ENCODE data around the gene PITPNC1.

Gene PITPNC1

GRCh38 chr17:67554634-67555033 is 177.6 kb downstream of the PITPNC1 start:
- DNase-seq (ENCODE audit: low read depth), result no peak

- no peak for DNase-seq (ENCODE audit: low read depth)
These were observed 178.8 kb downstream of the PITPNC1 start for GRCh38 chr17:67555855-67556254.

GRCh38 chr17:67557052-67557845 is 180.2 kb downstream of the PITPNC1 start:
- no peak for DNase-seq (ENCODE audit: low read depth)

- DNase-seq (ENCODE audit: low read depth), result no peak
These were observed 180.8 kb downstream of the PITPNC1 start for GRCh38 chr17:67557921-67558320.

GRCh38 chr17:67558740-67559380 is 181.8 kb downstream of the PITPNC1 start:
- DNase-seq (ENCODE audit: low read depth), result no peak

- DNase-seq (ENCODE audit: low read depth), result no peak
These were observed 182.4 kb downstream of the PITPNC1 start for GRCh38 chr17:67559381-67559966.

- DNase-seq (ENCODE audit: low read depth), result no peak
These were observed 184.9 kb downstream of the PITPNC1 start for GRCh38 chr17:67562005-67562404.

- no peak for DNase-seq (ENCODE audit: low read depth)
These were observed 186.7 kb downstream of the PITPNC1 start for GRCh38 chr17:67563692-67564228.

GRCh38 chr17:67565068-67565467 is 188.0 kb downstream of the PITPNC1 start:
- DNase-seq (ENCODE audit: low read depth), result no peak

- no peak for DNase-seq (ENCODE audit: low read depth)
These were observed 189.6 kb downstream of the PITPNC1 start for GRCh38 chr17:67566656-67567055.

GRCh38 chr17:67569015-67569451 is 192.0 kb downstream of the PITPNC1 start:
- DNase-seq (ENCODE audit: low read depth), result no peak

- DNase-seq (ENCODE audit: low read depth), result no peak
These were observed 192.8 kb downstream of the PITPNC1 start for GRCh38 chr17:67569873-67570272.

GRCh38 chr17:67570797-67571196 is 193.7 kb downstream of the PITPNC1 start:
- DNase-seq (ENCODE audit: low read depth), result no peak

- no peak for DNase-seq (ENCODE audit: low read depth)
These were observed 194.4 kb downstream of the PITPNC1 start for GRCh38 chr17:67571478-67571877.

- no peak for DNase-seq (ENCODE audit: low read depth)
These were observed 197.0 kb downstream of the PITPNC1 start for GRCh38 chr17:67573987-67574657.

- no peak for DNase-seq (ENCODE audit: low read depth)
These were observed 197.7 kb downstream of the PITPNC1 start for GRCh38 chr17:67574658-67575293.

GRCh38 chr17:67575325-67575724 is 198.2 kb downstream of the PITPNC1 start:
- DNase-seq (ENCODE audit: low read depth), result no peak

GRCh38 chr17:67576471-67577115 is 199.5 kb downstream of the PITPNC1 start:
- DNase-seq (ENCODE audit: low read depth), result no peak

GRCh38 chr17:67577429-67578141 is 200.5 kb downstream of the PITPNC1 start:
- DNase-seq (ENCODE audit: low read depth), result no peak

GRCh38 chr17:67578142-67578457 is 201.0 kb downstream of the PITPNC1 start:
- DNase-seq (ENCODE audit: low read depth), result no peak
